SK-N-SH treated with all-trans-retinoic acid at 6 μM for 48 hours (cell line): ENCODE results near the gene PDGFD.

Experiments
- ARNTL ChIP-seq: fragments of 450-650 bp; formaldehyde crosslinking; IDR thresholded peaks from 2 replicates; pipeline ENCODE4 v1.5.0; 2020; ENCODE audit warnings: low read depth, mild to moderate bottlenecking, moderate library complexity, borderline replicate concordance
- OSR1 ChIP-seq: fragments of 250-450 bp; sonication (Bioruptor Pico); IDR thresholded peaks from 2 replicates; pipeline ENCODE4 v1.8.0; 2022; ENCODE audit warnings: moderate library complexity, mild to moderate bottlenecking, inconsistent platforms
- TOX ChIP-seq: fragments of 250-450 bp; sonication (Bioruptor Pico); IDR thresholded peaks from 2 replicates; pipeline ENCODE4 v1.8.0; 2021; ENCODE audit warnings: mild to moderate bottlenecking, moderate library complexity, borderline replicate concordance
- ZNF565 ChIP-seq: fragments of 450-650 bp; formaldehyde crosslinking; conservative IDR thresholded peaks from 2 replicates; pipeline ENCODE4 v1.5.0; 2020; ENCODE audit warnings: low read depth, mild to moderate bottlenecking, moderate library complexity

DNA sequence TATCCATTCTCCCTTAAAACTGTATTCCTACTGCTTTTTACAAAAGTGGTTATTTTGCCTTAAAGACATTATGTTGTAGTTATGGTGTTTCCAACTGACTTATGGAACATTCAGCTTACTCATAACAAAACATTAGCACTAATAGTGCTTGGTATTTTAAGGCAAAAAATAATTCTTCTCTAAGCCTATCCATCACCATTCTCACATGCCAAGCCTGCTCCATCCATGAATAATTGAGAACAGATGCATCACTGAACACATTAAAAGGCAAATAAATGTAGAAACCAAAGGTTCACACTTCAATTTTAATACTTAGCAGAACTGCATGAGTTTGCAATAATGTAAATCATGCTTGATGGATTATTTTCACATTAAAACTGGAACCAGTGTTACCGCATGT is 169.9 kb downstream of the PDGFD start:
- TF ChIP-seq OSR1 (CRISPR knock-in tag) (no peak), TOX (CRISPR knock-in tag) (no peak), ARNTL (CRISPR knock-in tag) (no peak), ZNF565 (no peak)
